ENCODE data around the gene C5. TPM values are rescaled to one million over a fixed set of nuclear protein-coding genes. Genes with fewer than 3 reads are reported as not detected.
"Not testable (repeated sequence)": the region's sequence is repeated elsewhere in the genome, so short reads cannot be mapped to it uniquely, and the experiment has no call there.

The C5 gene
- total RNA-seq (ENCODE audit: unreplicated experiment) = 1.0 TPM
- long read RNA-seq = 0 reads

GRCh38 chr9:121050128-121050988, at the start of gene C5:
C5 (minus strand) TSS chr9:121050275; CDS start chr9:121050246, 29 bp downstream.
- no peak for TF ChIP-seq CTCF (IDR thresholded peaks at IDR 0.05; ENCODE audit: partially characterized antibody, unreplicated experiment)
- no peak within 1 kb of the TSS for H3K27ac Mint-ChIP-seq (ENCODE audit: unreplicated experiment)
- DNase-seq = no peak
- H3K4me1 Mint-ChIP-seq (ENCODE audit: low read depth, unreplicated experiment) = no peaks in the 10 kb centered on the region
- no peaks in the 10 kb centered on the region for H3K27me3 Mint-ChIP-seq (ENCODE audit: unreplicated experiment)
- H3K36me3 Mint-ChIP-seq (ENCODE audit: unreplicated experiment) = no peaks in the 10 kb centered on the region
- H3K9me3 Mint-ChIP-seq (ENCODE audit: unreplicated experiment) = peaks cover 2% of the 10 kb centered on the region
- no peak within 1 kb of the TSS for H3K4me3 Mint-ChIP-seq (ENCODE audit: unreplicated experiment)

DNA sequence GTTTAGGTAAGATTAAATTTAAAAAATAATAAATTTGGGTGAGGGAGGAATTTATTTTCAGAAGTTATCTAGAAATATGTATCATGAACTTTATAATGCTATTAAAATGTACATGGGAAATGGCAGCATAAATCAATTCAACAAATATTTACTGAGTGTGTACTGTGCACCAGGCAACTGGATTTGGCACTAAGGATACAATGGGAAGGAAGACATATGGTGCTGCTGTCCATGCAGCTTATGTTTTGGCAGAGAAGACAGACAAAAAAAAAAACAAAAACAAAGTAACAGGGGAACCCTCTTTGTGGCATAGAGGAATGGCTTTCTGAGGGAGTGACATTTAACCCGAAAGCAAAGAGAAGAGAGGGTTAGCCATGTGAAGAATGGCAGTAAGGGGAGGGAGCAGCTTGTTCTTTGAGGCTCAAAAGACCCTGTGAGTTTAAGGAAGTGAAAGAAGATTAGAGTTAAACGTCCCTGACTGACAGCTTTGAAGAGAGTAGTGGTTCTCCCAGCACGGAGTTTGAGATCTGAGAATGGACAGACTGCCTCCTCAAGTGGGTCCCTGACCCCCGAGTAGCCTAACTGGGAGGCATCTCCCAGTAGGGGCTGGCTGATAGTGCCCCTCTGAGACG, 48.6 kb upstream of the C5 start:
- H3K4me3 Mint-ChIP-seq (ENCODE audit: unreplicated experiment) = no peak overlapping the region
- H3K9me3 Mint-ChIP-seq (ENCODE audit: unreplicated experiment) = peaks cover 5% of the 10 kb centered on the region
- H3K27me3 Mint-ChIP-seq (ENCODE audit: unreplicated experiment) = peaks cover 5% of the 10 kb centered on the region
- no peak for TF ChIP-seq CTCF (IDR thresholded peaks at IDR 0.05; ENCODE audit: partially characterized antibody, unreplicated experiment)
- H3K4me1 Mint-ChIP-seq (ENCODE audit: low read depth, unreplicated experiment) = no peaks in the 10 kb centered on the region
- no peak for DNase-seq
- peak overlapping the region; percentile 24 for H3K27ac Mint-ChIP-seq (ENCODE audit: unreplicated experiment)
- peaks cover 23% of the 10 kb centered on the region for H3K36me3 Mint-ChIP-seq (ENCODE audit: unreplicated experiment)

- no peak overlapping the region for H3K27ac Mint-ChIP-seq (ENCODE audit: unreplicated experiment)
- TF ChIP-seq CTCF (IDR thresholded peaks at IDR 0.05; ENCODE audit: partially characterized antibody, unreplicated experiment) = no peak
- no peak for DNase-seq
- H3K9me3 Mint-ChIP-seq (ENCODE audit: unreplicated experiment) = no peaks in the 10 kb centered on the region
- peaks cover 3% of the 10 kb centered on the region for H3K27me3 Mint-ChIP-seq (ENCODE audit: unreplicated experiment)
- no peaks in the 10 kb centered on the region for H3K4me1 Mint-ChIP-seq (ENCODE audit: low read depth, unreplicated experiment)
- peaks cover 13% of the 10 kb centered on the region for H3K36me3 Mint-ChIP-seq (ENCODE audit: unreplicated experiment)
- no peak overlapping the region for H3K4me3 Mint-ChIP-seq (ENCODE audit: unreplicated experiment)
Measured at GRCh38 chr9:121095057-121095456, 45.0 kb upstream of the C5 start.

DNA sequence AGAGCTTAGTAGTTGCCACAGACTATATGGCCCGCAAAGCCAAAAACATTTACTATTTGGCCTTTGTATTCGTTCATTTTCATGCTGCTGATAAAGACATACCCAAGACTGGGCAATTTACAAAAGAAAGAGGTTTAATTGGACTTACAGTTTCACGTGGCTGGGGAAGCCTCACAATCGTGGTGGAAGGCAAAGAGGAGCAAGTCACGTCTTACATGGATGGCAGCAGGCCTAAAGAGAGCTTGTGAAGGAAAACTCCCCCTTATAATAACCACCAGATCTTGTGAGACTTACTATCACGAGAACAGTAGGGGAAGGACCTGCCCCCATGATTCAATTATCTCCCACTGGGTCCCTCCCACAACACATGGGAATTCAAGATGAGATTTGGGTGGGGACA, 40.7 kb upstream of the C5 start:
- H3K27me3 Mint-ChIP-seq (ENCODE audit: unreplicated experiment); H3K36me3 Mint-ChIP-seq (ENCODE audit: unreplicated experiment); H3K9me3 Mint-ChIP-seq (ENCODE audit: unreplicated experiment); H3K4me3 Mint-ChIP-seq (ENCODE audit: unreplicated experiment); DNase-seq; H3K4me1 Mint-ChIP-seq (ENCODE audit: low read depth, unreplicated experiment); H3K27ac Mint-ChIP-seq (ENCODE audit: unreplicated experiment): not testable (repeated sequence)

DNA sequence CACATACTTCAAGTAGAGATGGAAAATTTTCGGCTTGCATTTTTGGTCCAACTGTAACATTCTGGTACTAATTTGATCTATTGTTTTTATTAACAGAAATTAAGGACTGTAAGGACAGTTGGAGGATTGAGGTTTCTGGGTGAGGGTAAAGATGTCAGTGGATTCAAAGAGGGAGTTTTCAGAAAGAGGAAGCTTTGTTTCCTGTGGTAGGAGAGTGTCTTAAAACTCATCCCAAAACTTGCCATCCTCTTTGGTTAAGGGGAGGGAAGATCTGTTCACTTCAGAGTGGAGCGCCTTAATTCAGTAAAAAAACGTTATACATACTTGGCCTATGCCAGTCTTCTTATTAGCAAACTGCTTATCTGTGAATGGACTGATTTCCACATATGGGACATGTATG, 38.5 kb upstream of the C5 start:
- no peak for TF ChIP-seq CTCF (IDR thresholded peaks at IDR 0.05; ENCODE audit: partially characterized antibody, unreplicated experiment)
- H3K9me3 Mint-ChIP-seq (ENCODE audit: unreplicated experiment) = no peaks in the 10 kb centered on the region
- H3K27ac Mint-ChIP-seq (ENCODE audit: unreplicated experiment) = no peak overlapping the region
- no peaks in the 10 kb centered on the region for H3K36me3 Mint-ChIP-seq (ENCODE audit: unreplicated experiment)
- H3K4me1 Mint-ChIP-seq (ENCODE audit: low read depth, unreplicated experiment) = no peaks in the 10 kb centered on the region
- DNase-seq = no peak
- H3K27me3 Mint-ChIP-seq (ENCODE audit: unreplicated experiment) = no peaks in the 10 kb centered on the region
- H3K4me3 Mint-ChIP-seq (ENCODE audit: unreplicated experiment) = no peak overlapping the region

All from glutamatergic neuron (in vitro differentiated cells).